Neural cell (in vitro differentiated cells): ENCODE data around the gene TOP3A. TPM values are rescaled to one million over a fixed set of nuclear protein-coding genes. Genes with fewer than 3 reads are reported as not detected.
"Not testable (repeated sequence)": the region's sequence is repeated elsewhere in the genome, so short reads cannot be mapped to it uniquely, and the experiment has no call there.

Experiments
- H2AFZ ChIP-seq: fragments of 200-600, 300-800 bp; sonication (generic), shearing (Covaris generic); 2 replicates; pipeline ENCODE4 v1.6.0; 2014; ENCODE audit warnings: low read depth, mild to moderate bottlenecking, antibody characterized with exemption, low read length, moderate library complexity
- H3F3A ChIP-seq: fragments of 200-600 bp; shearing (Covaris generic); 2 replicates; pipeline ENCODE4 v1.6.1; 2016; ENCODE audit warnings: mild to moderate bottlenecking, moderate library complexity, mixed read lengths, antibody characterized with exemption, low read length; ENCODE audit not compliant: insufficient read depth, poor library complexity, severe bottlenecking
- H3K27ac ChIP-seq: fragments of 200-600, 300-800 bp; sonication (generic), shearing (Covaris generic); 2 replicates; pipeline ENCODE4 v1.5.1; 2014; ENCODE audit warnings: mild to moderate bottlenecking, low read length, moderate library complexity
- H3K27me3 ChIP-seq: fragments of 300-800, 200-600 bp; sonication (generic), shearing (Covaris generic); 2 replicates; pipeline ENCODE4 v1.6.0; 2014; ENCODE audit warnings: mild to moderate bottlenecking, low read depth, low read length, moderate library complexity; ENCODE audit not compliant: insufficient read depth
- H3K36me3 ChIP-seq: fragments of 300-800, 200-600 bp; sonication (generic), shearing (Covaris generic); 2 replicates; pipeline ENCODE4 v1.5.1; 2014; ENCODE audit warnings: mild to moderate bottlenecking, antibody characterized with exemption, low read length, moderate library complexity; ENCODE audit not compliant: insufficient read depth
- H3K4me2 ChIP-seq: fragments of 300-800, 200-600 bp; sonication (generic), shearing (Covaris generic); 2 replicates; pipeline ENCODE4 v1.6.0; 2014; ENCODE audit warnings: mild to moderate bottlenecking, low read length
- H3K4me3 ChIP-seq: fragments of 300-800, 200-600 bp; sonication (generic), shearing (Covaris generic); 2 replicates; pipeline ENCODE4 v1.5.1; 2014; ENCODE audit warnings: mild to moderate bottlenecking, low read length, moderate library complexity
- H3K79me2 ChIP-seq: fragments of 200-600 bp; shearing (Covaris generic); replicated peaks from 2 replicates; pipeline ENCODE4 v1.6.0; 2014; ENCODE audit warnings: mild to moderate bottlenecking, low read length, moderate library complexity; ENCODE audit not compliant: insufficient read depth
- H3K9ac ChIP-seq: fragments of 300-800, 200-600 bp; sonication (generic), shearing (Covaris generic); 2 replicates; pipeline ENCODE4 v1.6.1; 2016; ENCODE audit warnings: mild to moderate bottlenecking, low read length, mixed read lengths
- H3K9me2 ChIP-seq: fragments of 200-600 bp; shearing (Covaris generic); 2 replicates; pipeline ENCODE4 v1.6.1; 2016; ENCODE audit warnings: mild to moderate bottlenecking, low read length, mixed read lengths; ENCODE audit not compliant: insufficient read depth
- H3K9me3 ChIP-seq: fragments of 200-600, 300-800 bp; sonication (generic), shearing (Covaris generic); 2 replicates; pipeline ENCODE4 v1.6.1; 2016; ENCODE audit warnings: mild to moderate bottlenecking, mixed run types, low read length, moderate library complexity, mixed read lengths
- H4K20me1 ChIP-seq: fragments of 200-600 bp; shearing (Covaris generic); 2 replicates; pipeline ENCODE4 v1.6.1; 2016; ENCODE audit warnings: mild to moderate bottlenecking, mixed run types; ENCODE audit not compliant: insufficient read depth
- CTCF ChIP-seq: fragments of 450-650 bp; IDR thresholded peaks from 2 replicates; pipeline ENCODE4 v1.5.1; 2014; ENCODE audit warnings: antibody characterized with exemption, mild to moderate bottlenecking, moderate library complexity; ENCODE audit not compliant: poor library complexity, severe bottlenecking
- EP300 ChIP-seq: fragments of 450-650 bp; conservative IDR thresholded peaks from 2 replicates; pipeline ENCODE4 v1.6.1; 2014; ENCODE audit warnings: antibody characterized with exemption, mild to moderate bottlenecking, moderate library complexity; ENCODE audit not compliant: poor library complexity, severe bottlenecking
- EZH2 ChIP-seq: fragments of 200-600, 300-800 bp; shearing (Covaris generic), sonication (generic); IDR thresholded peaks from 2 replicates; pipeline ENCODE4 v1.6.1; 2014; ENCODE audit warnings: antibody characterized with exemption, low read length, borderline replicate concordance, mild to moderate bottlenecking; ENCODE audit not compliant: insufficient read depth, poor library complexity, severe bottlenecking
- MXI1 ChIP-seq: fragments of 450-650 bp; conservative IDR thresholded peaks from 2 replicates; pipeline ENCODE4 v1.6.1; 2014; ENCODE audit warnings: antibody characterized with exemption, mild to moderate bottlenecking; ENCODE audit not compliant: poor library complexity, severe bottlenecking
- POLR2AphosphoS5 ChIP-seq: IDR thresholded peaks from 2 replicates; pipeline ENCODE4 v1.6.1; 2012
- RAD21 ChIP-seq: fragments of 450-650 bp; conservative IDR thresholded peaks from 2 replicates; pipeline ENCODE4 v1.6.1; 2014; ENCODE audit warnings: antibody characterized with exemption, mild to moderate bottlenecking, moderate library complexity
- REST ChIP-seq: IDR thresholded peaks from 2 replicates; pipeline ENCODE4 v1.6.1; 2012; ENCODE audit warnings: borderline replicate concordance
- SMC3 ChIP-seq: fragments of 450-650 bp; conservative IDR thresholded peaks from 2 replicates; pipeline ENCODE4 v1.6.1; 2014; ENCODE audit warnings: antibody characterized with exemption, mild to moderate bottlenecking, moderate library complexity; ENCODE audit not compliant: poor library complexity
- TAF1 ChIP-seq: IDR thresholded peaks from 2 replicates; pipeline ENCODE4 v1.6.1; 2012; ENCODE audit warnings: low read depth
- polyA plus RNA-seq: library from polyadenylated mRNA; depleted of rRNA; stranded (reverse); fragments of >200 nt; gene quantifications from 2 replicates; pipeline ENCODE4 v1.2.3, GENCODE V29; 2014

Gene TOP3A
- polyA plus RNA-seq, 1 donor from 2014 or later: 31.9 TPM

GRCh38 chr17:18300725-18301480, 13.9 kb downstream of the TOP3A start:
- TF ChIP-seq EZH2 (no peak), TAF1 (no peak), RAD21 (no peak), MXI1 (no peak), SMC3 (no peak), EP300 (no peak), POLR2AphosphoS5 (no peak), REST (no peak), CTCF (no peak)
- H3K4me3 ChIP-seq: no peak overlapping the region
- H3F3A ChIP-seq: no peaks in the 10 kb centered on the region
- H3K9ac ChIP-seq: no peak overlapping the region
- H3K36me3 ChIP-seq: no peaks in the 10 kb centered on the region
- H4K20me1 ChIP-seq: no peaks in the 10 kb centered on the region
- H3K9me2 ChIP-seq: no peaks in the 10 kb centered on the region
- H3K9me3 ChIP-seq: no peaks in the 10 kb centered on the region
- H3K27me3 ChIP-seq: no peaks in the 10 kb centered on the region
- H2AFZ ChIP-seq: no peak overlapping the region
- H3K4me2 ChIP-seq: no peak overlapping the region
- no peak overlapping the region for H3K27ac ChIP-seq
- H3K79me2 ChIP-seq: no peaks in the 10 kb centered on the region

GRCh38 chr17:18298061-18298460, 16.7 kb downstream of the TOP3A start:
- H3K4me3 ChIP-seq, H3K36me3 ChIP-seq, H3K27me3 ChIP-seq, H3K9me3 ChIP-seq, H3K9me2 ChIP-seq, H3K4me2 ChIP-seq, H3F3A ChIP-seq, H3K9ac ChIP-seq, H3K79me2 ChIP-seq, H4K20me1 ChIP-seq, H3K27ac ChIP-seq, H2AFZ ChIP-seq: not testable (repeated sequence)
